ENCODE data around the gene GIPC2.

Gene GIPC2

GRCh38 chr1:78178816-78179215 is 133.1 kb downstream of the GIPC2 start:
- DNase-seq (ENCODE audit: low read depth in 1 of 2, low spot score in 1 of 2): no peak
- no peaks in the 10 kb centered on the region for H3K27me3 ChIP-seq (ENCODE audit: insufficient read depth, poor library complexity, severe bottlenecking)
- no peak overlapping the region for H3K27ac ChIP-seq (replicated peaks)
- no peak overlapping the region for H3K4me3 ChIP-seq (replicated peaks; ENCODE audit: insufficient read depth, low read length)
- TF ChIP-seq, protein P1, sequence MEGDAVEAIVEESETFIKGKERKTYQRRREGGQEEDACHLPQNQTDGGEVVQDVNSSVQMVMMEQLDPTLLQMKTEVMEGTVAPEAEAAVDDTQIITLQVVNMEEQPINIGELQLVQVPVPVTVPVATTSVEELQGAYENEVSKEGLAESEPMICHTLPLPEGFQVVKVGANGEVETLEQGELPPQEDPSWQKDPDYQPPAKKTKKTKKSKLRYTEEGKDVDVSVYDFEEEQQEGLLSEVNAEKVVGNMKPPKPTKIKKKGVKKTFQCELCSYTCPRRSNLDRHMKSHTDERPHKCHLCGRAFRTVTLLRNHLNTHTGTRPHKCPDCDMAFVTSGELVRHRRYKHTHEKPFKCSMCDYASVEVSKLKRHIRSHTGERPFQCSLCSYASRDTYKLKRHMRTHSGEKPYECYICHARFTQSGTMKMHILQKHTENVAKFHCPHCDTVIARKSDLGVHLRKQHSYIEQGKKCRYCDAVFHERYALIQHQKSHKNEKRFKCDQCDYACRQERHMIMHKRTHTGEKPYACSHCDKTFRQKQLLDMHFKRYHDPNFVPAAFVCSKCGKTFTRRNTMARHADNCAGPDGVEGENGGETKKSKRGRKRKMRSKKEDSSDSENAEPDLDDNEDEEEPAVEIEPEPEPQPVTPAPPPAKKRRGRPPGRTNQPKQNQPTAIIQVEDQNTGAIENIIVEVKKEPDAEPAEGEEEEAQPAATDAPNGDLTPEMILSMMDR (IDR thresholded peaks at IDR 0.05; ENCODE audit: insufficient read depth, low read length): no peak
- TF ChIP-seq SPI1 (IDR thresholded peaks at IDR 0.05; ENCODE audit: borderline replicate concordance, low read depth) (no peak), POLR2AphosphoS5 (IDR thresholded peaks at IDR 0.05; ENCODE audit: low read depth) (no peak), GABPA (IDR thresholded peaks at IDR 0.05; ENCODE audit: low read depth) (no peak)
- TF ChIP-seq, protein P2, sequence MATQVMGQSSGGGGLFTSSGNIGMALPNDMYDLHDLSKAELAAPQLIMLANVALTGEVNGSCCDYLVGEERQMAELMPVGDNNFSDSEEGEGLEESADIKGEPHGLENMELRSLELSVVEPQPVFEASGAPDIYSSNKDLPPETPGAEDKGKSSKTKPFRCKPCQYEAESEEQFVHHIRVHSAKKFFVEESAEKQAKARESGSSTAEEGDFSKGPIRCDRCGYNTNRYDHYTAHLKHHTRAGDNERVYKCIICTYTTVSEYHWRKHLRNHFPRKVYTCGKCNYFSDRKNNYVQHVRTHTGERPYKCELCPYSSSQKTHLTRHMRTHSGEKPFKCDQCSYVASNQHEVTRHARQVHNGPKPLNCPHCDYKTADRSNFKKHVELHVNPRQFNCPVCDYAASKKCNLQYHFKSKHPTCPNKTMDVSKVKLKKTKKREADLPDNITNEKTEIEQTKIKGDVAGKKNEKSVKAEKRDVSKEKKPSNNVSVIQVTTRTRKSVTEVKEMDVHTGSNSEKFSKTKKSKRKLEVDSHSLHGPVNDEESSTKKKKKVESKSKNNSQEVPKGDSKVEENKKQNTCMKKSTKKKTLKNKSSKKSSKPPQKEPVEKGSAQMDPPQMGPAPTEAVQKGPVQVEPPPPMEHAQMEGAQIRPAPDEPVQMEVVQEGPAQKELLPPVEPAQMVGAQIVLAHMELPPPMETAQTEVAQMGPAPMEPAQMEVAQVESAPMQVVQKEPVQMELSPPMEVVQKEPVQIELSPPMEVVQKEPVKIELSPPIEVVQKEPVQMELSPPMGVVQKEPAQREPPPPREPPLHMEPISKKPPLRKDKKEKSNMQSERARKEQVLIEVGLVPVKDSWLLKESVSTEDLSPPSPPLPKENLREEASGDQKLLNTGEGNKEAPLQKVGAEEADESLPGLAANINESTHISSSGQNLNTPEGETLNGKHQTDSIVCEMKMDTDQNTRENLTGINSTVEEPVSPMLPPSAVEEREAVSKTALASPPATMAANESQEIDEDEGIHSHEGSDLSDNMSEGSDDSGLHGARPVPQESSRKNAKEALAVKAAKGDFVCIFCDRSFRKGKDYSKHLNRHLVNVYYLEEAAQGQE (IDR thresholded peaks at IDR 0.05; ENCODE audit: insufficient replicate concordance, low read depth): no peak

DNA sequence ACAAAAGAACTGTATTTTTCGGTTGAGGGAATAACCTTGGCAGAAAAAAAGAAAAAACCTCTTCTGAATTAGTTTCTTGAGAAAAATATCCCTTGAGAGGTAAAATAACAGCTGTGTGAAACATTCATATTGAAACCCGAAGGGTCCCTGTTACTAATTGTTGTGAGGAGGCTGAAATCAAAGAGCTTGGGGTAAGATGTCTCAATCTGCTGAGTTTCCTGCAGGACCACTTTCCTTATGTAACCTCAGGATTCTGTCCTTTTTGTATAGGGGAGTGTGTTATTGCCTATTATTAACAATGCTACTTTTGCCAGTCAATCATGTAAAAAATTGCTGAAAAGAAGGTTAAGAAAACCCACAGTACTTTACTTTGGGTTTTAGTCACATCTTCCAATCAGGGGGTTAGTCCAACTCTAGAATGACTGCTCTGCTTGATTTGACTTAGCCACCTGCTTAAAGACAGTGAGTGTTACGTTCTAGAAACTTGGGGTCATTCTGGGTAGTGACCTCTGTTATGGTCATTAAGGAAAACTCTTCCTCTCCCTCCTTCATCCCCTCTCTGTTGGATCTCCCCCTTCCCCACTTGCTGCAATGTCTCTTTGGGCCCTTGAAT is 138.8 kb downstream of the GIPC2 start:
- no peak for DNase-seq (ENCODE audit: low read depth in 1 of 2, low spot score in 1 of 2)
- H3K27ac ChIP-seq (replicated peaks): no peak overlapping the region
- no peak overlapping the region for H3K4me3 ChIP-seq (replicated peaks; ENCODE audit: insufficient read depth, low read length)
- H3K27me3 ChIP-seq (ENCODE audit: insufficient read depth, poor library complexity, severe bottlenecking): no peaks in the 10 kb centered on the region
- TF ChIP-seq, protein P2 (IDR thresholded peaks at IDR 0.05; ENCODE audit: insufficient replicate concordance, low read depth): no peak
- TF ChIP-seq, protein P1 (IDR thresholded peaks at IDR 0.05; ENCODE audit: insufficient read depth, low read length): no peak
- TF ChIP-seq POLR2AphosphoS5 (IDR thresholded peaks at IDR 0.05; ENCODE audit: low read depth) (no peak), SPI1 (IDR thresholded peaks at IDR 0.05; ENCODE audit: borderline replicate concordance, low read depth) (no peak), GABPA (IDR thresholded peaks at IDR 0.05; ENCODE audit: low read depth) (no peak)
